Epithelial cell of proximal tubule (primary cell): ENCODE results near the gene TERT. TPM values are rescaled to one million over a fixed set of nuclear protein-coding genes. Genes with fewer than 3 reads are reported as not detected.

Experiments used
- DNase-seq: peaks from one replicate; pipeline ENCODE4 v3.0.0-alpha.2; 2011; ENCODE audit warnings: low read depth
- H3K4me3 ChIP-seq: 2 replicates; pipeline ENCODE4 v1.5.1; 2011; ENCODE audit warnings: low read depth, mild to moderate bottlenecking, low read length
- CTCF ChIP-seq: conservative IDR thresholded peaks from 2 replicates; pipeline ENCODE4 v1.5.1; 2012; ENCODE audit warnings: low read depth, mild to moderate bottlenecking, low read length
- total RNA-seq: library from RNA; depleted of rRNA; stranded (reverse); fragments of >200 nt; gene quantifications from 2 replicates; pipeline ENCODE4 v1.2.3, GENCODE V29; 2015

The TERT gene
- total RNA-seq, 1 donor from 2014 or later: not detected

- no peak for TF ChIP-seq CTCF
- DNase-seq: no peak
- H3K4me3 ChIP-seq: no peak overlapping the region
Measured at GRCh38 chr5:1228120-1228519, 66.7 kb downstream of the TERT start.

- TF ChIP-seq CTCF: no peak
- H3K4me3 ChIP-seq: no peak overlapping the region
- DNase-seq: no peak
Measured at GRCh38 chr5:1227667-1228066, 67.2 kb downstream of the TERT start.

GRCh38 chr5:1226839-1227581 lies 67.9 kb downstream of the TERT start:
- no peak for TF ChIP-seq CTCF
- H3K4me3 ChIP-seq: no peak overlapping the region
- no peak for DNase-seq

- TF ChIP-seq CTCF: no peak
- DNase-seq: no peak
- no peak overlapping the region for H3K4me3 ChIP-seq
Measured at GRCh38 chr5:1226231-1226630, 68.6 kb downstream of the TERT start.

GRCh38 chr5:1225081-1225480 lies 69.8 kb downstream of the TERT start, which contains the start of gene SLC6A18:
SLC6A18 (plus strand) TSS chr5:1225381; CDS start chr5:1225478, 97 bp downstream.
- no peak for DNase-seq
- TF ChIP-seq CTCF: no peak

GRCh38 chr5:1224631-1225030 lies 70.2 kb downstream of the TERT start:
- H3K4me3 ChIP-seq: no peak overlapping the region
- DNase-seq: no peak
- TF ChIP-seq CTCF: no peak

More at GRCh38 chr5:1225081-1225480, 69.8 kb downstream of the TERT start, which contains the start of gene SLC6A18:
- H3K4me3 ChIP-seq: no peak within 1 kb of the TSS

- no peak overlapping the region for H3K4me3 ChIP-seq
- DNase-seq: no peak
- no peak for TF ChIP-seq CTCF
Measured at GRCh38 chr5:1223278-1223670, 71.6 kb downstream of the TERT start.
